Gastroesophageal sphincter (tissue), 4 donors: Measurements from ENCODE around the gene ARPC5L. TPM values are rescaled to one million over a fixed set of nuclear protein-coding genes. Genes with fewer than 3 reads are reported as not detected.
A peak's percentile ranks its signal among the peaks of the same experiment; 100 is the strongest.

Experiments used
- ATAC-seq: fragments of 150-250 bp; one replicate; pipeline ENCODE4 v1.9.1; 2016; ENCODE audit warnings: mild to moderate bottlenecking, moderate library complexity
- H3K27ac ChIP-seq, 4 donors: fragments of 200-600 bp; sonication (generic) in 3 of 4; 1 replicate in 3 of 4; 2 replicates in 1 of 4; pipeline ENCODE4 v1.5.1; 2016 to 2019
- H3K27me3 ChIP-seq: fragments of 200-600 bp; sonication (generic); one replicate; pipeline ENCODE4 v1.5.1; 2019
- H3K36me3 ChIP-seq, 2 donors: fragments of 200-600 bp; sonication (generic); one replicate each; pipeline ENCODE4 v1.5.1; 2019; ENCODE audit warnings: control low read depth in 1 of 2
- H3K4me1 ChIP-seq, 3 donors: fragments of 200-600 bp; sonication (generic); 1 replicate in 2 of 3; 2 replicates in 1 of 3; pipeline ENCODE4 v1.5.1; 2016 to 2019; ENCODE audit warnings: control low read depth in 2 of 3
- H3K4me3 ChIP-seq, 2 donors: fragments of 200-600 bp; sonication (generic); one replicate each; pipeline ENCODE4 v1.5.1; 2019; ENCODE audit warnings: mild to moderate bottlenecking in 1 of 2, moderate library complexity in 1 of 2
- H3K9me3 ChIP-seq, 3 donors: fragments of 200-600 bp; sonication (generic); one replicate each; pipeline ENCODE4 v1.5.1; 2017 to 2019; ENCODE audit warnings: control low read depth in 2 of 3
- CTCF ChIP-seq, 4 experiments: fragments of 200-600 bp in 2 of 4; fragments of 450-650 bp in 2 of 4; sonication (generic) in 1 of 4; IDR thresholded peaks; one replicate each; pipeline ENCODE4 v1.5.1; 2017 to 2019; ENCODE audit warnings: antibody characterized with exemption in 4 of 4, mild to moderate bottlenecking in 2 of 4, moderate library complexity in 2 of 4
- EP300 ChIP-seq: sonication (generic); formaldehyde crosslinking; IDR thresholded peaks from one replicate; pipeline ENCODE4 v1.6.1; 2017; ENCODE audit warnings: antibody characterized with exemption, mild to moderate bottlenecking
- POLR2A ChIP-seq, 2 donors: fragments of 450-650 bp; IDR thresholded peaks; one replicate each; pipeline ENCODE4 v1.6.1; 2017; ENCODE audit warnings: antibody characterized with exemption in 2 of 2, mild to moderate bottlenecking in 2 of 2, moderate library complexity in 1 of 2
- POLR2AphosphoS5 ChIP-seq: sonication (generic); formaldehyde crosslinking; IDR thresholded peaks from one replicate; pipeline ENCODE4 v1.6.1; 2017; ENCODE audit warnings: antibody characterized with exemption
- WGBS, 2 donors: methylation state at CpG; one replicate each; pipeline ENCODE4 v1.1.5; 2018; ENCODE audit warnings: low coverage in 1 of 2; 5-methylcytosine and 5-hydroxymethylcytosine counted together
- total RNA-seq, 4 donors: library from RNA; depleted of rRNA; stranded (reverse); fragments of >200 nt; gene quantifications; one replicate each; pipeline ENCODE4 v1.1.0, GENCODE V29; 2016

Gene ARPC5L
- total RNA-seq, 4 donors from 2014 or later = 19.9 to 27.6 (median 20.3) TPM

DNA sequence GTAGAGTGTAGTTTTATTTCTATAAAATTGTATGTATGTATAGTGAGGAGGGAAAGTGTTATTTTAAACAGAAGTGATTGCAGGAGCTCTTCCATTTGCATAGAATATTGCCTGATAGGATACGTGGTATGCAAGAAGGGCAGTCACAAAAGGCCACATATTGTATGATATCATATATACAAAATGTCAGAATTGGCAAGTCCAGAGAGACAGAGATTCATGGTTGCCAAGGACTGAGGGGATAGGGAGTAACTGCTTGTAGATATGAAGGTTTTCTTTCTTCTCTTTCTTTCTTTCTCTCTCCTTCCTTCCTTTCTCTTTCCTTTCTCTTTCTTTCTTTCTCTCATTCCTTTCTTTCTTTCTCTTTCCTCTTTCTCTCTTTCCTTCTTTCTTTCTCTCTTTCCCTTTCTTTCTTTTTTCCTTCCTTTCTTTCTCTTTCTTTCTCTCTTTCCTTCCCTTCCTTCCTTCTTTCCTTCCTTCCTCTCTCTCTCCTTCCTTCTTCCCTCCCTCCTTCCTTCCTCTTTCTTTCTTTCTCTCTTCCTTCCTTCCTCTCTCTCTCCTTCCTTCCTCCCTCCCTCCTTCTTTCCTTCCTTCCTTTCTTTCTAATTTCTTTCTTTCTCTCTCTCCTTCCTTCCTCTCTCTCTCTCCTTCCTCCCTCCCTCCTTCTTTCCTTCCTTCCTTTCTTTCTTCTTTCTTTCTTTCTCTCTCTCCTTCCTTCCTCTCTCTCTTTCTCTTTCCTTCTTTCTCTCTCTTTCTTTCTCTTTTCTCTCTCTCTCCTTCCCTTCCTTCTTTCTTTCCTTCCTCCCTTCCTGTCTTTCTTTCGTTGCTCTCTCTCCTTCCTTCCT, 33.2 kb upstream of the ARPC5L start:
- H3K4me3 ChIP-seq = no peak overlapping the region
- WGBS, 2 donors = 25% methylated on average over 2 of the region's 2 CpGs; no CpG with 5 or more reads in 1 of the 2 donors

DNA sequence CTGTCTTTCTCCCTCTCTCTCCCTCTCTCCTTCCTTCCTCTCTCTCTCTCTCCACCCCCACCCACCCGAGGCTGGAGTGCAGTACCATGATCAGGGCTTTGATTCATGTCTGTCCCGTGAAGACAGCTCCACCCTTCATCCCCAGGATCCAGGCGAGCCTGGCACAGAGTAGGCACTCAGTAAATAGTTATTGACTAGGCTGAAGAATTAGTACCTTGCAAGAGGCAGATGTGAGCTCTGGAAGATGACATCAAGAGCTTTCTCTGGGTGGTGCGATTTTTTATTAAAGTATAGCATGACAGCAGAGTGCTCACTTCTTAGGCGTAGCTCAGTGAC, 32.6 kb upstream of the ARPC5L start:
- H3K9me3 ChIP-seq = peaks cover 0 to 6% (median 0%) of the 10 kb centered on the region in 3 donors
- H3K27me3 ChIP-seq = no peaks in the 10 kb centered on the region
- 47 to 56% methylated on average over 2 to 4 of the region's 5 CpGs for WGBS, 2 donors
- ATAC-seq = no peak
- no peak for TF ChIP-seq POLR2A (IDR thresholded peaks at IDR 0.05)
- no peak for TF ChIP-seq POLR2AphosphoS5
- TF ChIP-seq CTCF (IDR thresholded peaks at IDR 0.05) = no peak
- H3K36me3 ChIP-seq = no peaks in the 10 kb centered on the region
- no peak overlapping the region for H3K27ac ChIP-seq
- peaks cover 0 to 29% (median 12%) of the 10 kb centered on the region in 3 donors for H3K4me1 ChIP-seq
- H3K4me3 ChIP-seq = no peak overlapping the region

More for the DNA sequence above, 33.2 kb upstream of the ARPC5L start:
- H3K4me1 ChIP-seq = peaks cover 0 to 23% (median 10%) of the 10 kb centered on the region in 3 donors
- H3K9me3 ChIP-seq = peaks cover 0 to 6% (median 0%) of the 10 kb centered on the region in 3 donors
- ATAC-seq = no peak
- TF ChIP-seq POLR2AphosphoS5 (no peak), CTCF (IDR thresholded peaks at IDR 0.05) (no peak), EP300 (no peak), POLR2A (IDR thresholded peaks at IDR 0.05) (no peak)
- no peak overlapping the region for H3K27ac ChIP-seq
- no peaks in the 10 kb centered on the region for H3K36me3 ChIP-seq
- H3K27me3 ChIP-seq = no peaks in the 10 kb centered on the region

DNA sequence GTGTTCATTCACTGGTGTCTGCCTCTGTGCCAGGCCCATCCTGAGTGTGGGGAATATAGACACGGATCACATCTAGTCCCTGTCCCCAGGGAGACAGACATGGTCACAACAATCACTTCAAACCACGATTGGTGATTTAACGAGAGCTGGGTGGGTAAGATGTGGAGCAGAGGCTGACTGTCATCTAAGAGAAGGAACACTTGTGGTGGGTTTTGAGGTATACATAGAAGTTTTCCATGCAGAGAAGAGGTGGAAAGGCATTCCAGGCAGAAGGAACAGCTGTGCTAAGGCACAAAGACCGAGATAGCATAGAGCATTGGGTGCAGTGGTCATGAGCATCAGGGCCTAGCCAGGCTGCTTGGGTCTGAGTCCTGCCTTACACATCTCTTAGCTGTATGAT, 31.3 kb upstream of the ARPC5L start:
- peaks cover 0 to 42% (median 25%) of the 10 kb centered on the region in 3 donors for H3K4me1 ChIP-seq
- no peaks in the 10 kb centered on the region for H3K27me3 ChIP-seq
- no peaks in the 10 kb centered on the region for H3K9me3 ChIP-seq
- ATAC-seq = no peak
- no peak overlapping the region for H3K4me3 ChIP-seq
- WGBS, 2 donors = 67% methylated on average over 2 to 4 of the region's 4 CpGs
- TF ChIP-seq CTCF (IDR thresholded peaks at IDR 0.05) (no peak), EP300 (no peak), POLR2A (IDR thresholded peaks at IDR 0.05) (no peak), POLR2AphosphoS5 (no peak)
- no peak overlapping the region for H3K27ac ChIP-seq
- H3K36me3 ChIP-seq = no peaks in the 10 kb centered on the region

DNA sequence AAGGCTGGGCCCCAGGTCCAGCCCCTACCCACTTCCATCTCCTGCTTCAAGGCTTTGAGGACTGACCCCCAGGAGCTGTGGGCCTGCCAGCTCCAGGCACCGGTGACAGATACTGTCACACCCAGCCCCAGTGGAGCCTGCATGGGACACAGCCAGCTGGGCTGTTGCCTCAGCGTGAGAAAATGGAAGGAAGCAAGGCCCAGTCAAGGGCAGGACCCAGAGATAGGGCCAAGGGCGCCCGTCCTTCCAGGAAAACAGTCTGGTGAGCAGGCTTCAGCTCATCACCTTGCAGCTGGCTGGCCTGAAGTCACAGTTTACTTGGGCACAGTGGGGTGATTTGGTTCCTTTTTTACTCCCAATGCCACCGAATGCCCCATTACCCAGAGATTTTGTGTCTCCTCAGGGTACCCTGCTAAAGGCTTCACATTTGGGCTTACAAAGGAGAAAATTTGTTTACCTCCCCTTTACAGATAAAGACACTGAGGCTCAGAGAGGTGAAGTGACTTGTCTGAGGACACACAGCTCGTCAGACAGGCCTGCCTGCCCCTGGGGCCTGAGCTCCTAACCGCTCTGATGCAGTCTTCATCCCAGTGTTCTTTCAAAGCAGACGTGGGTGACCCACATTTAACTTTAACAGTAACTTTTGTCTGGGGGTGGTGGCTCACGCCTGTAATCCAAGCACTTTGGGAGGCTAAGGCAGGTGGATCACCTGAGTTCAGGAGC, 30.1 kb upstream of the ARPC5L start:
- WGBS, 2 donors = 66 to 73% methylated on average over 5 to 7 of the region's 9 CpGs
- H3K27ac ChIP-seq = peak overlapping the region in 3 of 4 donors; percentile 51 to 81 (median 79)
- no peaks in the 10 kb centered on the region for H3K27me3 ChIP-seq
- H3K4me3 ChIP-seq = no peak overlapping the region
- peak; percentile 52 for ATAC-seq
- H3K36me3 ChIP-seq = no peaks in the 10 kb centered on the region
- H3K4me1 ChIP-seq = peaks cover 0 to 50% (median 29%) of the 10 kb centered on the region in 3 donors
- TF ChIP-seq CTCF (IDR thresholded peaks at IDR 0.05) (no peak), POLR2A (IDR thresholded peaks at IDR 0.05) (no peak), EP300 (no peak), POLR2AphosphoS5 (no peak)
- no peaks in the 10 kb centered on the region for H3K9me3 ChIP-seq
